Neuronal stem cell (in vitro differentiated cells): ENCODE results near the gene MYB.

Source experiments
- DNase-seq: peaks from one replicate; pipeline ENCODE4 v3.0.0-alpha.2; 2013; ENCODE audit warnings: low spot score
- H2AFZ ChIP-seq: one replicate; pipeline ENCODE4 v1.6.1; 2013; ENCODE audit warnings: mild to moderate bottlenecking, low read length, inconsistent platforms
- H2AK5ac ChIP-seq: 2 replicates; pipeline ENCODE4 v1.6.1; 2013; ENCODE audit warnings: low read depth, mild to moderate bottlenecking, inconsistent platforms, low read length, moderate library complexity, mixed read lengths
- H2BK120ac ChIP-seq: 2 replicates; pipeline ENCODE4 v1.6.1; 2013; ENCODE audit warnings: low read depth, mild to moderate bottlenecking, inconsistent platforms, low read length, moderate library complexity, mixed read lengths
- H2BK12ac ChIP-seq: one replicate; pipeline ENCODE4 v1.6.1; 2013; ENCODE audit warnings: low read length, inconsistent platforms
- H2BK15ac ChIP-seq: 2 replicates; pipeline ENCODE4 v1.6.1; 2013; ENCODE audit warnings: mild to moderate bottlenecking, low read length, inconsistent platforms, mixed read lengths
- H2BK5ac ChIP-seq: one replicate; pipeline ENCODE4 v1.6.1; 2013; ENCODE audit warnings: inconsistent platforms, mild to moderate bottlenecking, low read length, moderate library complexity
- H3K14ac ChIP-seq: one replicate; pipeline ENCODE4 v1.6.1; 2013; ENCODE audit warnings: low read length, inconsistent platforms
- H3K18ac ChIP-seq: 2 replicates; pipeline ENCODE4 v1.6.1; 2013; ENCODE audit warnings: low read length, inconsistent platforms
- H3K23ac ChIP-seq: 2 replicates; pipeline ENCODE4 v1.6.1; 2013; ENCODE audit warnings: low read depth, mild to moderate bottlenecking, mixed read lengths, low read length, inconsistent platforms; ENCODE audit not compliant: poor library complexity
- H3K27ac ChIP-seq: replicated peaks from 3 replicates; pipeline ENCODE4 v1.5.1; 2013; ENCODE audit warnings: low read length, inconsistent platforms
- H3K27me3 ChIP-seq, 3 experiments: 2 replicates each; pipeline ENCODE4 v1.6.1; 2013; ENCODE audit warnings: low read length in 3 of 3, mild to moderate bottlenecking in 2 of 3, inconsistent platforms in 1 of 3, low read depth in 1 of 3, mixed read lengths in 1 of 3, moderate library complexity in 1 of 3; ENCODE audit not compliant: control insufficient read depth in 3 of 3, insufficient read depth in 3 of 3
- H3K36me3 ChIP-seq, 2 donors: replicated peaks in 1 of 2; 2 replicates each; pipeline ENCODE4 v1.6.1; 2013; ENCODE audit warnings: low read length in 2 of 2; ENCODE audit not compliant: control insufficient read depth in 2 of 2, insufficient read depth in 2 of 2
- H3K4ac ChIP-seq: 2 replicates; pipeline ENCODE4 v1.6.1; 2013; ENCODE audit warnings: inconsistent platforms, mild to moderate bottlenecking, low read length, moderate library complexity
- H3K4me1 ChIP-seq, 2 donors: 1 replicate in 1 of 2; 2 replicates in 1 of 2; pipeline ENCODE4 v1.6.1; 2013; ENCODE audit warnings: low read length in 2 of 2, low read depth in 1 of 2; ENCODE audit not compliant: control insufficient read depth in 2 of 2, insufficient read depth in 1 of 2
- H3K4me2 ChIP-seq: one replicate; pipeline ENCODE4 v1.6.1; 2013; ENCODE audit warnings: mild to moderate bottlenecking, low read length, inconsistent platforms; ENCODE audit not compliant: insufficient read depth, poor library complexity, severe bottlenecking
- H3K4me3 ChIP-seq, 2 donors: 2 replicates each; pipeline ENCODE4 v1.5.1; 2013; ENCODE audit warnings: low read length in 2 of 2, mild to moderate bottlenecking in 2 of 2, inconsistent platforms in 1 of 2, moderate library complexity in 1 of 2
- H3K79me1 ChIP-seq: one replicate; pipeline ENCODE4 v1.6.1; 2013; ENCODE audit warnings: low read depth, mild to moderate bottlenecking, inconsistent platforms, low read length, moderate library complexity
- H3K9ac ChIP-seq: one replicate; pipeline ENCODE4 v1.6.1; 2013; ENCODE audit warnings: mild to moderate bottlenecking, low read depth, low read length, inconsistent platforms; ENCODE audit not compliant: poor library complexity
- H3K9me3 ChIP-seq, 2 donors: replicated peaks in 1 of 2; 2 replicates each; pipeline versions ENCODE3 to v1.6.1; 2013; ENCODE audit warnings: low read length in 2 of 2, mild to moderate bottlenecking in 2 of 2, inconsistent platforms in 1 of 2, low read depth in 1 of 2, mixed read lengths in 1 of 2, moderate library complexity in 1 of 2; ENCODE audit not compliant: control insufficient read depth in 2 of 2, insufficient read depth in 1 of 2
- H4K8ac ChIP-seq: one replicate; pipeline ENCODE4 v1.6.1; 2013; ENCODE audit warnings: low read depth, mild to moderate bottlenecking, inconsistent platforms, low read length, moderate library complexity
- H4K91ac ChIP-seq: one replicate; pipeline ENCODE4 v1.6.1; 2013; ENCODE audit warnings: low read length, low read depth, mild to moderate bottlenecking, inconsistent platforms; ENCODE audit not compliant: poor library complexity
- WGBS, 2 donors: extraction: QIAGEN DNeasy Blood & Tissue Kit; methylation state at CpG; one replicate each; pipeline ENCODE4 v1.1.7; 2013; ENCODE audit warnings: missing lambda C conversion rate in 2 of 2, mixed read lengths in 1 of 2; ENCODE audit not compliant: insufficient read length in 2 of 2, insufficient replicate concordance in 1 of 2; ENCODE audit errors: extremely low coverage in 2 of 2; 5-methylcytosine and 5-hydroxymethylcytosine counted together

MYB gene

DNA sequence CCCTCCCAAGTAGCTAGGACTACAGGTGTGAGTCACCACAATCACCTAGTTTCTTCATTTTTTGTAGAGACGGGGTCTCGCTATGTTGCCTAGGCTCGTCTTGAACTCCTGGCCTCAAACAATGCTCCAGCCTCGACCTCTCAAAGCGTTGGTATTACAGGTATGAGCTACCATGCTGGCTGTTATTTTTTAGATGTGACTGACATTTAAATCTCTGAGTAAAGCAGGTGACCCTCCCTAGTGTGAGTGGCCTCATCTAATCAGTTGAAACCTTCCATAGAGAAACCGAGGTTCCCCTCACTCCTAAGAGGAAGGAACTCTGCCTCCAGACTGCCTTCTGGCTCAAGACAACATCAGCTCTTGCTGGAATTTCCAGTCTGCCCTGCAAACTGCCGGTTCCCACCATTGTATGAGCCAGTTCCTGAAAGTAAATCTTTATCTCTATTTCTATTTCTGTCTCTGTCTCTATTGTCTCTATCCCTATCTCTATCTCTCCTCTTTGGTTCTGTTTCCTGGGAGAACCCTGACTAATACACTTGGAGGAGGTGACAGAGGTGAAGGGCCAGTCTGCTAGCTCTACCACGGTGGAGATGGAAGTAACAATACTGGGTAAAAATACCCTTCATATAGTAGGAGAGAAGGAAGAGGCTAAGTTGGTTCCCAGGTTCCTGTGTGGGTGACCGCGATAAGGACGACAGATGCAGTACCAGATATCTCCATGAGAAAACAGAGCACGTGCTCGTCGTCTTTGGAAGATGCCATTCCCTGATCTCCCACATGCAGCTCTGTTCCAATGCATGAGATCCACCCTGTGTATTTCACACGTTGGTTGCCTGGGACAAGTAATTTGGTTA lies 81.0 kb downstream of the MYB start:
- Histone ChIP-seq H2BK12ac (no peak overlapping the region), H2AFZ (no peak overlapping the region), H2AK5ac (no peak overlapping the region), H2BK5ac (no peak overlapping the region), H3K27me3 (no peaks in the 10 kb centered on the region), H3K4me2 (no peak overlapping the region), H2BK120ac (no peak overlapping the region), H3K9me3 (no peaks in the 10 kb centered on the region), H3K14ac (no peak overlapping the region), H4K8ac (no peak overlapping the region), H3K79me1 (no peaks in the 10 kb centered on the region), H3K23ac (no peak overlapping the region), H3K4me3 (no peak overlapping the region), H3K4me1 (no peaks in the 10 kb centered on the region), H3K27ac (no peak overlapping the region), H3K18ac (no peak overlapping the region), H3K36me3 (no peaks in the 10 kb centered on the region), H3K4ac (no peak overlapping the region), H4K91ac (no peak overlapping the region), H3K9ac (no peak overlapping the region), H2BK15ac (no peak overlapping the region)
- DNase-seq: no peak
- WGBS, 2 donors: no CpG with 5 or more reads among the region's 15 CpGs

DNA sequence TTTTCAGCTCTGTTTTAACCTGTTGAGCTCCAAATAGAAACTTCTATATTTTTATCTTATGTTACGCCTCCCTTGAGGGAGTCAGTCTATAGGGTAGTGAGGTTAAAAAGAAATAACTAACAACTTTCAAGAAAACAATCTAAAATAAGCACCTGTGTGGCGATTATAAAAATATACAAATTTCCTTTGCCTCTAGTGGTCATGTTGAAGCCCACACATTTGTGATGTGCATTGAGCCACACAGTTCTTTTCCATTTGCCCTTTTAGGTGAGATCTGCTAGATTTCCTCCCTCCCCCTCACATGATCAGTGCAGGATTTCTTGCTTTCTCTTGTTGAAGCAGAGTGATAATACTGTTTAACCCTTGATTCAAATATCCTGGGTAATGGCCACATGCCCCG lies 84.2 kb downstream of the MYB start:
- no peaks in the 10 kb centered on the region for H3K9me3 ChIP-seq
- H2AFZ ChIP-seq: no peak overlapping the region
- H3K27me3 ChIP-seq: peaks cover 0 to 3% (median 0%) of the 10 kb centered on the region in 3 experiments
- DNase-seq: no peak
- no peak overlapping the region for H3K4me3 ChIP-seq
- no peak overlapping the region for H2BK15ac ChIP-seq
- H2BK120ac ChIP-seq: no peak overlapping the region
- no peak overlapping the region for H3K18ac ChIP-seq
- no peak overlapping the region for H3K14ac ChIP-seq
- no peak overlapping the region for H4K8ac ChIP-seq
- no peak overlapping the region for H2BK12ac ChIP-seq
- no peak overlapping the region for H2BK5ac ChIP-seq
- H4K91ac ChIP-seq: no peak overlapping the region
- H3K27ac ChIP-seq: no peak overlapping the region
- H3K9ac ChIP-seq: no peak overlapping the region
- no peak overlapping the region for H2AK5ac ChIP-seq
- no peak overlapping the region for H3K23ac ChIP-seq
- no peak overlapping the region for H3K4ac ChIP-seq
- no peaks in the 10 kb centered on the region for H3K36me3 ChIP-seq
- H3K4me2 ChIP-seq: no peak overlapping the region
- WGBS, 2 donors: no CpG with 5 or more reads among the region's 3 CpGs
- no peaks in the 10 kb centered on the region for H3K79me1 ChIP-seq
- no peaks in the 10 kb centered on the region for H3K4me1 ChIP-seq

DNA sequence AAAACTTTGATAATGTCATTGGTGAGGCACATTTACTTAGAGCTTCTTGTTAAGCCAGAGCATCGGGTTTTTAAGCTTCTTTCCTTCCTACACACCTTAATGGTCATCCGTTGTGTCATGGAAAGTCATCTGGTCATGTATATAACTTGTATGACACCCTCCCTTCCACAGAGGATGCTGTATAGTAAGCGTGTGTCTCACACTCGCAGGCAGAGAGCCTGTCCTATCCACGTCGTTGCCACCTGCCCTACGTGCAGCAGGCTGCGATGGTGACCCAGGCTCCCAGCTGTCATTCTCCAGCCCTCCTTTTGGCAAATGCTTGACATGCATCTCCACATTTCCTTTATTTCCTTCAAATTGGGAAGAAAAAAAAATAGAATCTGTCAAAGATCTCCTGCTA lies 85.6 kb downstream of the MYB start:
- Histone ChIP-seq H3K36me3 (no peaks in the 10 kb centered on the region), H2BK120ac (no peak overlapping the region), H3K27me3 (peaks cover 0 to 3% (median 0%) of the 10 kb centered on the region in 3 experiments), H3K27ac (no peak overlapping the region), H3K14ac (no peak overlapping the region), H3K23ac (no peak overlapping the region), H4K8ac (no peak overlapping the region), H3K9me3 (no peaks in the 10 kb centered on the region), H2BK15ac (no peak overlapping the region), H2AK5ac (no peak overlapping the region), H3K4me1 (peaks cover 0 to 1% of the 10 kb centered on the region in 2 donors), H3K4ac (no peak overlapping the region), H2BK5ac (no peak overlapping the region), H4K91ac (no peak overlapping the region), H2AFZ (no peak overlapping the region), H3K4me3 (no peak overlapping the region), H3K9ac (no peak overlapping the region), H3K18ac (no peak overlapping the region), H3K79me1 (no peaks in the 10 kb centered on the region), H3K4me2 (no peak overlapping the region), H2BK12ac (no peak overlapping the region)
- WGBS, 2 donors: no CpG with 5 or more reads among the region's 8 CpGs
- DNase-seq: no peak

DNA sequence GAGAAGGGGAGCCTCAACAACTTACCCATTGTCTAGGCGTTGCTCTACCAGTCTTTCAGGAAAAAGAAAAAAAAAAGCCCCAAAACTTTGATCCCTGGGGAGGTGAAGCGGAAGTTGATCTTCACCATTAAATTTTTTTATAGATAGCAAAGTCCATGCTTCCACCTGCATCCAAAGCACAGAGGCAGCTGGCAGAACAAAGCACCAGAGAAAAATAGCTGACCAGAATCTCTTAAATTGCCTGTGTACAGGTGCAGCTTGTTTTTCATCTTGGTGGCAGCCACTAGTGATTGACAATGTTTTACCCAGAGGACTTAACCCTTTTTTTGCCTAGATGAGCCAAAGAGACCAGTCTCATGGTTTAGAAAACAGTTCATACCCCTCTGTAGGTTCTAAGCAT lies 86.0 kb downstream of the MYB start:
- no peak overlapping the region for H3K23ac ChIP-seq

More for the DNA sequence above, 86.0 kb downstream of the MYB start:
- no peak overlapping the region for H2BK15ac ChIP-seq
- H3K9me3 ChIP-seq: no peaks in the 10 kb centered on the region
- H2BK120ac ChIP-seq: no peak overlapping the region
- H2AK5ac ChIP-seq: no peak overlapping the region
- no peak overlapping the region for H3K4me2 ChIP-seq
- peaks cover 0 to 3% (median 0%) of the 10 kb centered on the region in 3 experiments for H3K27me3 ChIP-seq
- H3K4me3 ChIP-seq: no peak overlapping the region
- no peak overlapping the region for H3K9ac ChIP-seq
- no peak overlapping the region for H4K8ac ChIP-seq
- H3K36me3 ChIP-seq: no peaks in the 10 kb centered on the region
- H2BK12ac ChIP-seq: no peak overlapping the region
- no peak for DNase-seq
- peaks cover 0 to 1% of the 10 kb centered on the region in 2 donors for H3K4me1 ChIP-seq
- H3K4ac ChIP-seq: no peak overlapping the region
- no CpG with 5 or more reads among the region's 2 CpGs for WGBS, 2 donors
- no peak overlapping the region for H3K18ac ChIP-seq
- no peaks in the 10 kb centered on the region for H3K79me1 ChIP-seq
- no peak overlapping the region for H3K14ac ChIP-seq
- no peak overlapping the region for H3K27ac ChIP-seq
- H2BK5ac ChIP-seq: no peak overlapping the region
- no peak overlapping the region for H2AFZ ChIP-seq
- no peak overlapping the region for H4K91ac ChIP-seq
